Panc1 (cell line): ENCODE data around the gene CCDC59.

Source experiments
- CTCF ChIP-seq: fragments of 450-650 bp; IDR thresholded peaks from 2 replicates; pipeline ENCODE4 v1.5.1; 2017; ENCODE audit warnings: mild to moderate bottlenecking
- POLR2AphosphoS5 ChIP-seq: IDR thresholded peaks from 2 replicates; pipeline ENCODE4 v1.6.1; 2012; ENCODE audit warnings: mild to moderate bottlenecking, low read depth, low read length, moderate library complexity
- REST ChIP-seq, 2 experiments: IDR thresholded peaks; 2 replicates each; pipeline ENCODE4 v1.6.1; 2011 to 2012; ENCODE audit warnings: low read depth in 2 of 2, control low read depth in 1 of 2, low read length in 1 of 2, mild to moderate bottlenecking in 1 of 2, moderate library complexity in 1 of 2; ENCODE audit not compliant: insufficient read depth in 1 of 2
- SIN3A ChIP-seq: IDR thresholded peaks from 2 replicates; pipeline ENCODE4 v1.6.1; 2012; ENCODE audit warnings: low read depth, mild to moderate bottlenecking, low read length, moderate library complexity, borderline replicate concordance; ENCODE audit not compliant: insufficient read depth
- TCF7L2 ChIP-seq: IDR thresholded peaks from 2 replicates; pipeline ENCODE4 v1.6.1; 2011; ENCODE audit warnings: mild to moderate bottlenecking, low read depth, low read length, inconsistent platforms

GRCh38 chr12:82358200-82359114 is at the start of gene CCDC59, which contains the start of gene METTL25:
- peak; percentile 100 for TF ChIP-seq CTCF
- peak in 1 of 2 experiments; percentile 45; a peak in 1 of 4 replicates for TF ChIP-seq REST (IDR thresholded peaks at IDR 0.05; ENCODE audit: insufficient read depth in 1 of 2, low read depth in 2 of 2, low read length in 1 of 2)
- no peak for TF ChIP-seq SIN3A
- peak; percentile 82 for TF ChIP-seq POLR2AphosphoS5
- peak; percentile 48; the same call in 1 of the 2 replicates for TF ChIP-seq TCF7L2
